GM21381 (cell line): ENCODE results near the gene FZR1.

ENCODE experiments used
- ATAC-seq: cut with Tn5 transposase; IDR thresholded peaks from one replicate; pipeline ENCODE4 v1.9.1; 2021; ENCODE audit warnings: mild to moderate bottlenecking, moderate library complexity; ENCODE audit not compliant: unreplicated experiment

FZR1 gene

DNA sequence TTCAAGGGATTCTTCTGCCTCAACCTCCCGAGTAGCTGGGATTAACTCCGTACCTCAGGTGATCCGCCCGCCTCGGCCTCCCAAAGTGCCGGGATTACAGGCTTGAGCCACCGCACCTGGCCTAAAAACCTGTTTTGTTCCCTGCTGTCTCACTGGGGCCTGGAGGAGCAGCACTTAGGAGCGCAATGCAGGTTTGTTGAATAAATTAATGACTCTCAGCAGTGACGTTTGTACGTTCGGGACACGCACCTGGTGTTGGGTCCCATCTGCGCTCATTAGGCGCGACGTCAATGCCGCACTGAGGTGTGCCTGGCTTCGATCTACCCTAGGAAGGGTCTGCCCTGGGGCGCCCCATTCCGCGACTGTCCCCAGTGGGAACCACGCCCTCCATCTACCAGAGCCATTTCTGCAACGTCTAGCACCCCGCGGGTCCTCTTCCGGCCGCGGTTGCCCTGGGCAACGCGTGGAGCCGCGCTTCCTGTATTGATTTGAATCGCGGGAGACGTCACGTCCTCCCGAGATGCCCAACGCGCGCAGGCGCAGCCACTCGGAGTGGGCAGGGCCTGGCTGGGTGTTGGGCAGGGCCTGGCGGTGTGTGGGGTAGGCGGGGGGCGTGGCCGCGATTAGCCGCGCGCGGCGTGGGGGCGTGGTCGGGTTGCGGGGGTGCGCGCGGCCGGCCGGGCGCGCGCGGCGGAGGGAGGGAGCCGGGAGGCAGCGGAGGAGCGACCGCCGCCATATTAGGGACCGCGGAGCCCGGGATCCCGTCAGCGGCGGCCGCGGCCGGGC, at the start of gene FZR1:
TSS of gene FZR1 (plus strand) at position 714 of the 786 bp plus-strand sequence. CDS start 16,679 bp downstream, outside the sequence.
- ATAC-seq = peak; percentile 88

DNA sequence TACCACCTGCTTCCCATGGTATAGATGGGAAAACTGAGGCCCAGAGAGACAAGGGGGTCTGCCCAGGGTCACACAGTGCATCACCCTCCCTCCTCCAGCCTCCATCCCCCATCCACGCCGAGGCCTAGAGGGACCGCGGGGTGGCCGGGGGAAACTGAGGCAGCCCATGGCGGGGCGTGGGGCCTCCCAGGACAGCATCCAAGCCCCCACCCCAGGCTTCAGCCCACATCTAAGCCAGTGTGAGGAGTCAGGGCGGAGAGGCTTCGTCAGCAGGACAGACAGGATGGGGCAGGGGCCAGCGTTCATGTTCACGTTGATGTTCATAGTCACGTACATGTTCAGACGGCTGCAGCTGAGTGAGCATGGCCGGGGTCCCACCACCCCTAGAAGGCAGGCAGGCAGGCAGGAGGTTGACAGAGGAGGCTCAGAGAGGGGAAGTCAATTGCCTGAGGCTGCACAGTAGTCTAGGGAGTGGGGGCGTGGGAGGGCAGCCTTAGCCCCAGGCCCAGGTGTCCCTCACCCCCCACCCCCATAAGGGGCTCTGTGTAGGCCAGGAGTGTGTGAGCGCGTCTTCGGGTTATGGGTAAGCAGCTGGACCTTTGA, 49.1 kb upstream of the FZR1 start:
- no peak for ATAC-seq

DNA sequence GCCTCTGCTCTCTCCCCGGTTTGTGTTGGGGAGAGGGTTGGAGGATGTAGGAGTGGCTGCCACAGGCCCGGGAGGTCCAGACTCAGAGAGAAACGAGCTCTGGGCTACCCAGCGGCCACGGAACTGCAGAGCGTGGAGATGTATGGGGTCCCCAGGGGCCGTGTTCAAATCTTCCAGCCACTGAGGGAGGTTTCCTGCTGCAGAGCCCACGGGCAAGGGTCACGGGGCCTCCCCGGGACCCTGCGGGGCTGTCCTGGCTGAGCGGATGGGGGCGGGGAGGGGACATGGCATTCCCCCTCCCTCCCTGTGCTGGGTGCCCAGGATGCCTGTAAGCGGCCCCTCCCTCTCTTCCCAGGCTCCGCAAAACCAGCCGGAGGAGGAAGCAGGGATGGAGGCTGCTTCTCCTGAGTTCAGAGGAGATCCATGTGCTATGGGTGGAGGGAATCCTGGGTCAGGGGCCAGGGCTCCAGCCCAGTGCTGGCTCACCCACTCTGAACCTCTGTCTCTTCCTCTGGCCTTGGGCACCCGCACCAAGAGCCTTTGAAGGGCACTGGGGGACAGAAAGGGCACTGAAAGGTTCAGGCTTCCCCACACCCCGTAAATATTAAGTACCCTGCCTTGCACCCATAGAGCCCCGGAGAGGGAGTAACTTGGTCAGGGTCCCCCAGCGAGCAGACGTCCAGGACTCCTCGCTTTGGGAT, 48.4 kb upstream of the FZR1 start:
- no peak for ATAC-seq

DNA sequence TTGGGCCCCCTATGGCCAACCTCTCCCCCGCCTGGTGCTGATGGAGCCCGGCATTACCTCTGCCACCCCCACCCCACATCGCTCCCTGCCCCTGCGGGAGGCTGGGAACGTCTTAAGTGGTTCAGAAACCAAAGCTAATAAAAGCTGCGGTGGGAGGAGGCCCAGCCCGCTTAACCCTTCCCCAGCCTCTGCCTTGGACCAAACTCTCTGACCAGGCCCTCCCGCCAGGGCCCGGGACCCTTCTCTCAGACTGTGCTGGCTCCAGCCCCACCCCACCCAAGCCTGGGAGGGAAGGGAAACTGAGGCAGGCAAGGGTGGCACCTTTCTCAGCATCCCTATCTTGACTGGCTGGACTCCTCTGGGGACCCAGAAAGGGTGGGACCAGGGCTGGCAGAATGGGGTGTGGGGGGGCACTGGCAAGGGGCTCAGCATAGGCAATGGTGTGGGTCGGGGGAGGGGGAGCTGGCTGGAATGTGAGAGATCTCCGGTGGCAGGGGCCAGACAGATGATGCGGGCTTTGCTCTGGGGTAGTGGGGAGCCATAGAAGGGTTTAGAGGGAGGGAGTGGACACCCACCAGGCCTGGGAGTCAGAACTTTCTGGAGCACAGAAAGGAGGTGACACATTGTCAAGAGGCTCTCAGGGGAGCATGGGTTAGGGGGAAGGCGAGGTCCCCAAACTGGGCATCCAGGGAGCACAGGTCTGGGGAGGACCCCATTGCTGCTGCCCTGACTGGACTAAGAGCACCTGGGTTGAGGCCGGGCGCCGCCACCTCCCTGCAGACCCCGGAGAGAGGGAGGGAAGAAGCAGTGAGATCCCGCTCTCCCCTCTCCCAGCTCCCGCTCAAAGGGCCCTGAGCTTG, 47.7 kb upstream of the FZR1 start:
- no peak for ATAC-seq

DNA sequence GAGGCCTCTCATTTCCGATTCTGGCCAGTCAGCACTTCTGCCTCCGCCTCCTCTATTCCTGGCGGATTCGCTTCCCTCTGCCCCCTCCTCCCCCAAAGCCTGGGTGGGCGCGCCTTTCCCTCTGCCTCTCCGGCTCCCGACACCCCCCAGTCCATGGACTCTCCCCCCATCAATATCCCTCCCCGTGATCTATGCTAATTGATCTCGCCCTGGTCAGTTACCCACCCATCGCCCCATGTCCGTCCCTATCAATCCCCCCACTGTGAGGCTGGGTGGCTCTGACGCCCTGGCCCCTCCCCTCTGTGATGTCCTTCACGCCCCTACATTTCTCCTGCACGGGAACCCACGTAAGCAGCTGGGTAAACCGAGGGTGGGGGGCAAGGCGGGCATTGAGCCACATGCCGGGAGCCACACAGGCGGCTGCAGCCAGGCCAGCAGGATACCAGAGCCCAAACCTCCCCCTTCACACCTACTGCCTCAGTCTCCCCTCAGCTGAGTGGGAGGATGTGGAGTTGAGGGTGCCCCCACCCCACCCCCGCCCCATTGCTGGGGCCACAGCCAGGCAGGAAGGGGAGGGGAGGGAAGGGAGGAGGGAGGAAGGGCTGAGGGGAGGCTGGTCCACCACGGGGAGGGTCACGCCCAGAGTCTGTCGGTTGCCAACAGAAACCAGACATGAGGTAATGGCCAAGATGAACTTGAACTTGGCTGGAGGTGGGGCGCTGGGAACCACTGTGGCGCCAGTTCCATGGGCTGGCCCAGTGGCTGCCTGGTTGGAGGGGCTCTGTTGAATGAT, 46.8 kb upstream of the FZR1 start:
- ATAC-seq = no peak

DNA sequence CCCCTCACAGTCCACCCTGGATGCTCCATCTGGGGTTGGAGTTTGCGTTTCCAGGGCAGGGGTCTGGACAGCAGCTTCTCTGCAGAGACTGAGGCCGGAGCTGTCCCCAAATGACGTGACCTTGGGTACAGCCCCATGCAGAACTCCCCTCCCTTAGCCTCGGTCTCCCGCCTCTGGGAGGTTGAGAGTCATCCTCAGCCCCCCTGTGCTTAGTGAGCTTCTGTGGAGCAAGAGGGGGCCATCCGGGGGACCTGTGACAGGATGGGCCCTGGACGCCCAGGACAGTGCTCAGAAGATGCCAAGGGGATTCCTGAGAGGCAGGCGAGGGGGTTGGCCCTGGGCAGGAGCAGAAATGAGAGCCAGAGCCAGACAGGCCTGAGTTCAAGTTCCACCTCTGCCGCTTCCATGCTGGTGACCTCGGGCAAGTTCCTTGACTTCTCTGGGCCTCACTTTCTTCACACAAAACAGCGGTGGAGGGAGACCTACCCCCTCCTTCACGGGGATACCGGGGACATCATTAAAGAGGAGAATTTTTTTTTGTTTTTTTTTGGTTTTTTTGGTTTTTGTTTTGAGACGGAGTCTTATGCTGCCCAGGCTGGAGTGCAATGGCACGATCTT, 46.0 kb upstream of the FZR1 start:
- no peak for ATAC-seq

DNA sequence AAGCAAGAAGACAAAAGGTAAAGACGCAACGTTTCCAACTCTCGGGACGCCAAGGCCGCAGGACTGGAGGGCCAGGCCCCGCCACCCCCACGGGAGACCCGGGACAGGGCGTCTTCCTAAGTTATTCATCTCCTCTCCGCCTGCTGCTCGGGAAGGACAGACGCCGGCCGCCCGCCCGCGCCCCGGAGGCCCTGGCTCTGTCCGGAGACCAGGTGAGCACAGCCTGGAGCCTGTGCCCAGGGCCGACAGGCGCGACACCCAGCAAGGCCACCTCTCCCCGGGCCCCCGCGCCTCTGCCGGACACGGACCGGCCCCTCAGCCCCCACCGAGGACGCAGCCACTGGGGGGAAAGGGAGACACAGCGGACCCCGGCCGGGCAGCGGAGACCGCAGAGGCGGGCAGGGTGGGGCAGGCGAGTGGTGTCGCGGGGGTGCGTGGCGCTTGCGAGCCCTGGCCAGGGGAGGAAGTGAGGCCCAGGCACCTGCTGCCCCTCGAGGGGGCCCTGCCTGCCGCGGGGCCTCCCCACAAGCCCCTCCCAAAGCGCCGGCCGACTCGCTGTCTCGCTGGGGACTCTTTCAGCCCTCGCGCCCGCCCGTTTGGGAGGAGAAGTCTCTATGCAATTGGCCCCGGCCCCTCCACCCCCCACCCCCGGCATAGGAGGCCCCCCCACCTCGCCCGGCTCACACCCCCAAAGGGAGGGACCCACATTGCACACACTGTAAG, 43.0 kb upstream of the FZR1 start:
- ATAC-seq = no peak

DNA sequence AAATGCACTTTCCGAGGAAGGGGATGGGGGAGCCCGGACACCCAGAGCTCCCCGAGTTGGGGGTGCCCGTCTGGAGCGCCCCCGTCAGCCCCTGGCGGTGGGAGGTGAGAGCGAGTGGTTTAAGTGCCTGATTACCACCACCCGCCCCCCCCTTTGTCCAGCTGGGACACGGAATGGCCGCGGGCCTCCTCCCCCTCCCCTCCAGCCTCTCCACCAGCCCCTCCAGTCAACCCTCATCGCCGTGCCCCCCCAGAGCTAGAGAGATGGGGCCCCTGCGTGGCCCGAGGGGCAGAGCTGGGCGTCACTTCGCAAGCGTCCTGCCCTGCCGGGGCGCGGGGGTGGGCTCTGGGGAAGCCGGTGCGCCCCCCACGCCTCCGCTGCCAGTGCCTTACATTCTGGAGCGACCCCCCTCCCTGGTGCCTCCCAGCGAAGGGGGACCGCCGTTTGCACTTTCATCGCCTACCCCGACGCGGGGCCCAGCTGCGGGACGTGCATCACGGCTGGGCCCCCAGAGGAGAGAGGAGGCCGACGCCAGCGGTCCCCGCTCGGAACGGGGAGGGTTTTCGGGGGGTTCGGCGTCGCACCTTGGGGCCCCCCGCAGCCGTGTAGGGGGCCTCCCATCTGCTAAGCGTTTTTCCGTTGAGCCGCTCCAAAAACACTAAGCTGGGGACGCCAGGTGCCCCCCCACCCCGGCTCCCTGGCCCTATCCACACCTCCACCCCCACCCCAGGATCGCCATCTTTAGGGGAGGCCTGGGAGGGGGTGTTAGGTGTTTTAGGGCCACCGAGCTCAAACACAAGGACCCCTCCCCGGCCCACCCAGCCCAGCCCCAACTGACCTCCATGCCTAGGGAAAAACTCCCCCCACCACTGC, 42.2 kb upstream of the FZR1 start:
- ATAC-seq = no peak

DNA sequence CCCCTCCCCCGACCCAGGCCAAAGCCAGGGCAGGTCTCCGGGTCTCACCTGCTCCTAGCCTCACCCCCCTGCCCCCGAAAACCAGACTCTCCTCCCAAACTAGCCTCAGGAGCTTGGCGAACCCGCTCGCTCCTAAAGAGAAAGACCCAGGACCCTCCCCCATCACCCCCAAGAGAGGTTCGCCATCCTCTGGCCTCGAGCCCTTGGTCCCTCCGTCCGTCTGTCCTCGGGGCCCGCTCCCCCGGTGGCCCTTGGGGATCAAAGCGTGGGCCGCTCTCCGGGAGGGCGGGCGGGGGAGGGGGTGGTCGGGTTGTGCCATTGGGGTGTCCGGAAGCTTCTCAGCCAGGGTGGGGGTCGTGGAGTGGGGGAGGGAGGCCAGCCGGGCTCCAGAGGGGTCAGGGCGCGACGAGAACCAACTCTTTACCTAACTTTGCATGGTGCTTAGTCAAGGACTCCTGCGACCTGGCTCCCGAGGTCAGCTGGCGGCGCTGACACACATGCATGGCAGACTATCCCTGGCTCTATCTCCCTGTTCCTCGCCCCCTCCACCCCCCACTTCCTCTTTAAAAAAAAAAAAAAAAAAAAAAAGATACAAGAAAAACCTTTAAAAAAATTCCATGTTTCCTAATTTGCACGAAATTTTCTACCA, 41.4 kb upstream of the FZR1 start:
- no peak for ATAC-seq

DNA sequence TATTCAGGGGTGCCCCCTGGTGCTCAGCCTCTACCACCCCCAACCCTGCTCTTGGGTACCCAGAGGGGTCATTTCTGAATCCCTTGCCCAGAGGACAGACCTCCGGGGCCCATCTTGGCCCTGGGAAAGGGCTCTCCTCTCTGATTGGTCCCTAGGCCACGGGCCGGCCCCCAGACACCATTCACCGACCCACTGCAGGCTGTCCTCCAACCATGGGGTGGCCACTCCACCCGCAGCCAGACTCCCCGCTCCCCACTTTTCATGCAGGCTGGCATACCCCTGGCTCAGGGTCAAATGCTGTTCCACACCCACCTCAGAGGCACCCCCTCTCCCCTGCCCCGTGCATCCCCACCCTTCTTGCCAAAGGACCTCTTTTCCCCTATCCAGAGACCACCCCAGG, 40.6 kb upstream of the FZR1 start:
- ATAC-seq = no peak

DNA sequence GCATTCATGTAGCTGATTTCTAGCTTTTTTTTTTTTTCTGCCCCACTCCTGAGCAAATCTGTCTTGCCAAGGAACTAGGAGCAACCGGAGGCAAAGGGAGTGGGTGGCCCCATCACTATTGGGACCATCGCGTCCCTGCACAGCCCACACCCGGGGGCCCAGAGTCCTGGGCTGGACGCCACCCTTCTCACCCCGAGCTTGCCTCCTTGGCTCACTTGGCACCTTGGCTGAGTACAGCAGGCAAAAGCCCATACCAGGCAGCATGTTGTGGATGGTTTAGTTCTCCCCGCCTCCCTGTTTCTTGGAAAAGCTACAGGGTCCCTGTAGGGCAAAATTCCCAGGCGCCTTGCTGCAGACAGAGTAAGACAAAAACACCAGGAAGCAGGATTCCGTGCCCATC, 39.5 kb upstream of the FZR1 start:
- no peak for ATAC-seq

DNA sequence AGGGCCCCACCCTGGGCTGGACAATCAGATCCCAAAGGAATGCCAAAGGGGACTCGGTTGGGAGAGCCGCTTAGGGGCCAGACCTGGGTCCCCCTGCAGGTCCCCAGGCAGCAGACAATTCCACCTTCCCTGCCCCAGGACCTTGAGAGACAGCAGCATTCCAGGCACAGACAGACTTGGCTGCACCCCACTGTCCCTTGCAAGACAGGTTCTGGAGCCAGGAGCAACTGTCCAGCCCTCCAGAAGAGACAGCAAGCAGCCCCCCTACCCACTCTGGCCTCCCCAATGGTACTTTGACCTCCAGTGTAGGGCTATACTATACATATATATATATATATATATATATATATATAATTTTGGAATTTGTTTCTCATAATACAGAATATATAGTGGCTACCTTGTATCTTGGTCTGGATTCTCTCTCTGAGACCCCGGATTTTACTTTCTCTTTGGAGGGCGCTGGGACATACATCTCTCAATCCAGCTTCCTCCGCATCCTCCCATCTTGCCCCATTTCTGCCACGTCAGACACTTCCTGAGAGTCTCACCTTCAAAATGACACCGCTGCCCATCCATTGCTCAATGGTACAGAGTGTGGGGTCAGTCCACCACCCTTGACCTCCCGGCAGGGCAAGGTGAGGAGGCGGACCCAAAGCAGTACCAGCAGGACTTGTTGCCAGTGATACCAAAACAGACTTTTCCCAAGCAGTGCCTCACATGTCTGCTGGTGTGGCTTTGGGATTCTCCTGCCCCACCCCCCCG, 38.5 kb upstream of the FZR1 start:
- ATAC-seq = no peak

DNA sequence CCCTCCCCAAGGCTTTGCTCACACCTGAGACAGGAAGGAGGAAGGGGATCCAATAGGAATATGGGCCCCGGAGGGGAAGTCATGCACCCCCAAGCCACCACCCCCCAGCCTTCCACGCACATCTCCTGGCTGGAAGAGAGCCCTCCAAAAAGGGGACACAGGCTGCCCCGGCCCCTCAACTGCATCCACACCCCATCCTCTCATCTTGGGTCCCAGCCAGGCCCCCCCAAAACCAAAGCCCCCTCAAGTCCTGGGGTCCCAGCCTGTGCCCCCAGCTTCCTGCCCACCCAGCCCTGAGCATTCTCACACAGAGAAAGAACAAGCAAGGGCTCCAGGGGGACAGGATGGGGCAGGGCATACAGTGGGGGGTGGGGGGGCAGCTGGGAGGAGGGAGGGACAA, 37.9 kb upstream of the FZR1 start:
- ATAC-seq = no peak

DNA sequence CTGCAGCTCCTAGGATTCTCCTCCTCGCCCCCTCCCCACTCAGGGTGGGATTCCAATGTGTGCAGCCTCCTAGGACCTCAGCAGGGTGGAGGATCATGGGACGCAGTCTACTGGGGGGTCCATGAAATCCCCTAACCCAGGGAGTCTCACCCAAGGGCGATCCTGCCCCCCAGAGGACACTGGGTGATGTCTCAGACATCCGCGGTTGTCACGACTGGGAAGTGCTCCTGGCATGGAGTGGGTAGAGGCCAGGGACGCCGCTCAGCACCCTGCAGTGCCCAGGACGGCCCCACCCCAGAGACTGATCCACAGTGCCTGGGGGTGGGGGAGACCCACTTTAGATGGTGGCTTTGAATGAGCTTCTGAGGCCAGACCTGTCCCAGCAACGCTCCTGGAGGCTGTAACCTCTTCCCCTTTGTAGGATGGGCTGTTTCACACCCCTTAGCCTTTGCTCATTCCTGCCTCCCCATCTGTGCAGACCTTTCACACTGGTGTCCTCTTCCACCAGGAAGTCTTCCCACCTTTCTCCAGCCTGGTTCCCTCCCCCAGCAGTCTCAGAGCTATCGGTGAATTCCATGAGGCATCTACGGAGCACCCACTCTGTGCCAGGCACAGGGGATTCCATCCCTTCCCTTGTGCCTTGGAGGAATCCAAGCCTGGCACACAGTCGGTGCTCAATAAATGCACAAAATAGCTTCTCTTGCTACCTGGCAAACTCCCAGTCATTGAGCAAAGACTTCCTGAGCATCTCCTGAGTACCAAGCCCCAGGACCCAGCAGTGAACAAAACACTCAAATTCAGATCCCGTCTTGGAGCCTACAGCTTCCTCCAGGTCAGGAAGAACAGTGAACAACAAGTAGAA, 36.2 kb upstream of the FZR1 start:
- ATAC-seq = no peak

DNA sequence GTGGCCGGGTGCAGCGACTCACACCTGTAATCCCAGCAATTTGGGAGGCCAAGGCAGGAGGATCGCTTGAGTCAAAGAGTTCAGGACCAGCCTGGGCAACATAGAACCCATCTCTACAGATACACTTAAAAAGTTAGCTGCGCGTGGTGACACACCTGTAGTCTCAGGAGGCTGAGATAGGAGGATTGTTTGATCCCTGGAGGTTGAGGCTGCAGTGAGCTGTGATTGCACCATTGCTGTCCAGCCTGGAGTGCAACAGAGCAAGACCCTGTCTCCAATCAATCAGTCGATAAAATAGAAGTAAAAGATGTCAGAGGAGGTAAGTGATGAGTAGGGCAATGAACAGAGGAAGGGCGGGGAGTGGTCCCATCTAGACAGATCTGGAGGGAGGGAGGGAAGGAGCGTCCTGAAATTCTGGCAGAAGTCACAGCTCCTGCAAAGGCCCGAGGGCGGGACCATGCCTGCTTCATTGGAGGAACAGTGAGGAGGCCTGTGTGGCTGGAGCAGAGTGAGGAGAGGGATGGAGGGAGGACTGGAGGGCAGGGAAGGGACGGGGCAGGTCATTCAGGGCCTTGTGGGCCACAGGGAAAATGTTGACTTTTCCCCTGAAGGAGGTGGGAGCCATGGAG, 35.5 kb upstream of the FZR1 start:
- ATAC-seq = no peak
